Transverse colon (tissue), 4 donors: Measurements from ENCODE around the gene KLF2. TPM values are rescaled to one million over a fixed set of nuclear protein-coding genes. Genes with fewer than 3 reads are reported as not detected.

Experiments used
- DNase-seq: peaks from one replicate; pipeline ENCODE4 v3.0.0-alpha.2; 2019
- H3K27ac ChIP-seq, 4 donors: fragments of 200-600 bp; sonication (generic); 2 replicates each; pipeline ENCODE4 v1.5.1; 2016 to 2018; ENCODE audit warnings: inconsistent platforms in 4 of 4
- H3K27me3 ChIP-seq: fragments of 200-600 bp; sonication (generic); 2 replicates; pipeline ENCODE4 v1.5.1; 2017; ENCODE audit warnings: inconsistent platforms
- H3K36me3 ChIP-seq, 4 donors: fragments of 200-600 bp; sonication (generic); 2 replicates each; pipeline ENCODE4 v1.5.1; 2017 to 2019; ENCODE audit warnings: inconsistent platforms in 4 of 4
- H3K4me1 ChIP-seq, 4 donors: fragments of 200-600 bp; sonication (generic); 2 replicates each; pipeline ENCODE4 v1.5.1; 2017 to 2020; ENCODE audit warnings: inconsistent platforms in 4 of 4
- H3K4me3 ChIP-seq, 4 donors: fragments of 200-600 bp; sonication (generic); 1 replicate in 1 of 4; 2 replicates in 3 of 4; pipeline versions ENCODE4 v1.5.1 to v1.6.1; 2017 to 2019; ENCODE audit warnings: inconsistent platforms in 4 of 4
- H3K9me3 ChIP-seq, 2 donors: fragments of 200-600 bp; sonication (generic); 2 replicates each; pipeline ENCODE4 v1.5.1; 2017 to 2019; ENCODE audit warnings: inconsistent platforms in 2 of 2
- CTCF ChIP-seq, 5 experiments: fragments of 200-600 bp in 3 of 5; fragments of 450-650 bp in 2 of 5; sonication (generic) in 3 of 5; IDR thresholded peaks; 1 replicate in 2 of 5; 2 replicates in 3 of 5; pipeline ENCODE4 v1.5.1; 2016 to 2017; ENCODE audit warnings: antibody characterized with exemption in 5 of 5, inconsistent platforms in 3 of 5, mild to moderate bottlenecking in 2 of 5, moderate library complexity in 1 of 5
- EP300 ChIP-seq: sonication (generic); formaldehyde crosslinking; IDR thresholded peaks from one replicate; pipeline ENCODE4 v1.6.1; 2017; ENCODE audit warnings: antibody characterized with exemption, low read depth
- POLR2A ChIP-seq: fragments of 450-650 bp; IDR thresholded peaks from one replicate; pipeline ENCODE4 v1.6.1; 2016; ENCODE audit warnings: antibody characterized with exemption, mild to moderate bottlenecking, moderate library complexity
- POLR2AphosphoS5 ChIP-seq, 3 donors: sonication (generic); formaldehyde crosslinking; IDR thresholded peaks; one replicate each; pipeline ENCODE4 v1.6.1; 2016; ENCODE audit warnings: antibody characterized with exemption in 3 of 3
- WGBS, 2 donors: methylation state at CpG; one replicate each; pipeline ENCODE4 v1.1.5; 2018; ENCODE audit warnings: low coverage in 1 of 2; 5-methylcytosine and 5-hydroxymethylcytosine counted together
- in situ Hi-C, 4 donors: fragments of 200-750 bp; cut with MboI; loops; one replicate each; pipeline versions ENCODE4 v1.15.0 to v1.15.1; 2017; ENCODE audit warnings: low sequenced_read_pairs in 3 of 4, low pct_ligation_motif_present in 1 of 4, low pct_unique_long_range_greater_than_20kb in 1 of 4
- intact Hi-C: fragments of 100-400 bp; cut with DNase I; formaldehyde crosslinking; loops from one replicate; pipeline ENCODE4 v1.15.1; 2023; ENCODE audit warnings: low total_unique reads
- total RNA-seq, 4 donors: library from RNA; depleted of rRNA; stranded (reverse); fragments of >200 nt; gene quantifications; one replicate each; pipeline ENCODE4 v1.1.0, GENCODE V29; 2016

The KLF2 gene
- total RNA-seq, 4 donors from 2014 or later = 19.9 to 74.4 (median 48.9) TPM

GRCh38 chr19:16366056-16366432 is 41.4 kb downstream of the KLF2 start:
- in situ Hi-C loops (no loop called here), intact Hi-C loops (no loop called here)
- H3K4me3 ChIP-seq = no peak overlapping the region
- peak overlapping the region in 3 of 4 donors; percentile 62 to 79 (median 62) for H3K27ac ChIP-seq
- 58 to 70% methylated on average over 3 to 9 of the region's 9 CpGs for WGBS, 2 donors
- H3K36me3 ChIP-seq = no peaks in the 10 kb centered on the region
- peaks cover 14 to 35% (median 31%) of the 10 kb centered on the region in 4 donors for H3K4me1 ChIP-seq
- no peaks in the 10 kb centered on the region for H3K9me3 ChIP-seq
- no peaks in the 10 kb centered on the region for H3K27me3 ChIP-seq
- TF ChIP-seq CTCF (IDR thresholded peaks at IDR 0.05) (no peak), EP300 (no peak), POLR2AphosphoS5 (IDR thresholded peaks at IDR 0.05) (no peak), POLR2A (no peak)
- no peak for DNase-seq

GRCh38 chr19:16366433-16367260 is 42.0 kb downstream of the KLF2 start:
- H3K4me1 ChIP-seq = peaks cover 18 to 41% (median 37%) of the 10 kb centered on the region in 4 donors
- H3K4me3 ChIP-seq = no peak overlapping the region
- H3K36me3 ChIP-seq = no peaks in the 10 kb centered on the region
- in situ Hi-C loops = no loop called here
- no peaks in the 10 kb centered on the region for H3K27me3 ChIP-seq
- intact Hi-C loops = no loop called here
- 67 to 77% methylated on average over 16 to 25 of the region's 25 CpGs for WGBS, 2 donors
- no peaks in the 10 kb centered on the region for H3K9me3 ChIP-seq
- TF ChIP-seq POLR2AphosphoS5 (IDR thresholded peaks at IDR 0.05) = no peak
- no peak for DNase-seq
- peak overlapping the region; percentile 59 to 79 (median 62) for H3K27ac ChIP-seq

GRCh38 chr19:16367261-16367683 is 42.6 kb downstream of the KLF2 start:
- H3K36me3 ChIP-seq = no peaks in the 10 kb centered on the region
- WGBS, 2 donors = 67 to 99% methylated on average over 8 to 10 of the region's 10 CpGs
- TF ChIP-seq CTCF (IDR thresholded peaks at IDR 0.05) (no peak), POLR2A (no peak), POLR2AphosphoS5 (IDR thresholded peaks at IDR 0.05) (no peak), EP300 (no peak)
- in situ Hi-C loops = no loop called here
- intact Hi-C loops = no loop called here
- H3K27ac ChIP-seq = peak overlapping the region; percentile 59 to 79 (median 62)
- H3K4me3 ChIP-seq = no peak overlapping the region
- no peaks in the 10 kb centered on the region for H3K9me3 ChIP-seq
- DNase-seq = no peak
- H3K4me1 ChIP-seq = peaks cover 24 to 47% (median 43%) of the 10 kb centered on the region in 4 donors
- H3K27me3 ChIP-seq = no peaks in the 10 kb centered on the region

GRCh38 chr19:16368385-16369305 is 44.0 kb downstream of the KLF2 start:
- no peak for DNase-seq
- intact Hi-C loops = no loop called here
- no peaks in the 10 kb centered on the region for H3K27me3 ChIP-seq
- no peaks in the 10 kb centered on the region for H3K36me3 ChIP-seq
- 50 to 75% methylated on average over 5 to 18 of the region's 18 CpGs for WGBS, 2 donors
- in situ Hi-C loops = no loop called here
- H3K9me3 ChIP-seq = no peaks in the 10 kb centered on the region
- H3K27ac ChIP-seq = no peak overlapping the region
- H3K4me3 ChIP-seq = no peak overlapping the region
- H3K4me1 ChIP-seq = peaks cover 22 to 46% (median 38%) of the 10 kb centered on the region in 4 donors
- TF ChIP-seq POLR2AphosphoS5 (IDR thresholded peaks at IDR 0.05) = no peak
- TF ChIP-seq POLR2A = no peak
- TF ChIP-seq CTCF (IDR thresholded peaks at IDR 0.05) = no peak
- TF ChIP-seq EP300 = no peak
